K562 (cell line): Measurements from ENCODE around the gene ALDH1A2. TPM values are rescaled to one million over a fixed set of nuclear protein-coding genes. Genes with fewer than 3 reads are reported as not detected.

ENCODE experiments used
- ATAC-seq: fragments of 200-7000 bp; cut with Tn5 transposase; 3 replicates; pipeline ENCODE4 v1.9.1; 2020; ENCODE audit warnings: moderate library complexity
- BruUV-seq: library from RNA; stranded (reverse); fragments of 400-500 nt; replicated peaks from 2 replicates; lab custom pipeline; 2021; lab: Mats Ljungman, UMichigan
- CTCF ChIA-PET: fragments of 300-600 bp; formaldehyde crosslinking; extraction: SDS; loops from one replicate; lab custom pipeline; 2021; ENCODE audit warnings: low intra/inter-chr PET ratio; lab: Yijun Ruan, JAX
- POLR2A ChIA-PET: fragments of 300-600, 350-650 bp; sonication (Branson Sonifier 250); formaldehyde crosslinking; extraction: SDS; loops from one replicate; lab custom pipeline; 2021; ENCODE audit warnings: antibody characterized with exemption, inconsistent platforms; lab: Yijun Ruan, JAX
- DNase-seq, 4 experiments: peaks; one replicate each; pipeline versions ENCODE4 v3.0.0 to v3.0.0-alpha.2; 2011 to 2018; ENCODE audit warnings: low spot score in 3 of 4, mixed read lengths in 3 of 4; ENCODE audit errors: extremely low read depth in 1 of 4
- FAIRE-seq: peaks from 2 replicates; lab custom pipeline; 2011; peaks lifted over from hg19 to GRCh38; lab: Jason Lieb, UNC
- H2AFZ ChIP-seq: 2 replicates; pipeline ENCODE4 v1.6.0; 2011; ENCODE audit warnings: low read depth, low read length, control low read depth, inconsistent platforms
- H3K27ac ChIP-seq: fragments of 200-600 bp; 3 replicates; pipeline ENCODE4 v1.8.0; 2011; ENCODE audit warnings: low read depth, mild to moderate bottlenecking, control low read depth, inconsistent platforms, low read length, moderate library complexity, mixed read lengths; ENCODE audit errors: extremely low read depth
- H3K27me3 ChIP-seq, 2 experiments: fragments of 300-600 bp in 1 of 2; 2 replicates in 1 of 2; 3 replicates in 1 of 2; pipeline versions ENCODE4 v1.6.0 to v1.8.0; 2011; ENCODE audit warnings: inconsistent platforms in 2 of 2, low read length in 2 of 2, mild to moderate bottlenecking in 1 of 2, mixed read lengths in 1 of 2, moderate library complexity in 1 of 2; ENCODE audit not compliant: control insufficient read depth in 2 of 2, insufficient read depth in 2 of 2
- H3K36me3 ChIP-seq: fragments of 300-600 bp; 3 replicates; pipeline ENCODE4 v1.8.0; 2011; ENCODE audit warnings: mild to moderate bottlenecking, low read length, inconsistent platforms; ENCODE audit not compliant: control insufficient read depth, insufficient read depth
- H3K4me1 ChIP-seq, 2 experiments: fragments of 200-600 bp in 1 of 2; replicated peaks in 1 of 2; 2 replicates in 1 of 2; 3 replicates in 1 of 2; pipeline versions ENCODE4 v1.5.1 to v1.8.0; 2011; ENCODE audit warnings: inconsistent platforms in 2 of 2, low read length in 2 of 2, mild to moderate bottlenecking in 1 of 2, mixed read lengths in 1 of 2, moderate library complexity in 1 of 2; ENCODE audit not compliant: control insufficient read depth in 2 of 2, insufficient read depth in 2 of 2
- H3K4me2 ChIP-seq: 2 replicates; pipeline ENCODE4 v1.6.1; 2011; ENCODE audit warnings: low read length, control low read depth, inconsistent platforms, mixed read lengths; ENCODE audit not compliant: insufficient read depth
- H3K4me3 ChIP-seq: fragments of 200-600 bp; sonication (generic), shearing (Covaris generic); 2 replicates; pipeline ENCODE4 v1.5.1; 2016; ENCODE audit warnings: control low read depth, inconsistent platforms
- H3K79me2 ChIP-seq: fragments of 200-600 bp; 3 replicates; pipeline ENCODE4 v1.8.0; 2011; ENCODE audit warnings: low read length, inconsistent platforms; ENCODE audit not compliant: control insufficient read depth, insufficient read depth
- H3K9ac ChIP-seq, 2 experiments: 2 replicates each; pipeline versions ENCODE4 v1.6.0 to v1.6.1; 2011; ENCODE audit warnings: low read depth in 2 of 2, low read length in 2 of 2, control low read depth in 1 of 2, inconsistent platforms in 1 of 2, mild to moderate bottlenecking in 1 of 2, mixed read lengths in 1 of 2; ENCODE audit not compliant: insufficient read depth in 1 of 2
- H3K9me1 ChIP-seq: one replicate; pipeline ENCODE4 v1.6.0; 2011; ENCODE audit warnings: inconsistent platforms, mild to moderate bottlenecking, low read length, moderate library complexity; ENCODE audit not compliant: control insufficient read depth, insufficient read depth
- H3K9me3 ChIP-seq: replicated peaks from 2 replicates; pipeline ENCODE4 v1.5.1; 2011; ENCODE audit warnings: low read depth, low read length, inconsistent platforms; ENCODE audit not compliant: control insufficient read depth, insufficient read depth
- H4K20me1 ChIP-seq: replicated peaks from 2 replicates; pipeline ENCODE4 v1.6.1; 2011; ENCODE audit warnings: low read length, inconsistent platforms, mixed read lengths; ENCODE audit not compliant: control insufficient read depth, insufficient read depth
- BCL6 ChIP-seq: fragments of 250-450 bp; sonication (Bioruptor Pico); IDR thresholded peaks from 2 replicates; pipeline ENCODE4 v1.4.0; 2020
- BRD9 ChIP-seq: fragments of 450-650 bp; IDR thresholded peaks from 2 replicates; pipeline ENCODE4 v1.6.1; 2018; ENCODE audit warnings: low read depth; ENCODE audit not compliant: partially characterized antibody
- DDX20 ChIP-seq: fragments of 450-650 bp; IDR thresholded peaks from 2 replicates; pipeline ENCODE4 v1.6.1; 2016; ENCODE audit warnings: missing genetic modification characterization, low read depth, mild to moderate bottlenecking, missing compliant biosample characterization, moderate library complexity
- GTF2E2 ChIP-seq: fragments of 200-800 bp; sonication (Bioruptor generic); IDR thresholded peaks from 2 replicates; pipeline ENCODE4 v1.6.1; 2016; ENCODE audit warnings: missing genetic modification characterization, missing compliant biosample characterization
- MECOM ChIP-seq: fragments of 250-450 bp; sonication (Bioruptor Pico); IDR thresholded peaks from 2 replicates; pipeline ENCODE4 v1.8.0; 2022; ENCODE audit warnings: inconsistent platforms
- RBFOX2 ChIP-seq: fragments of 200-400 bp; formaldehyde crosslinking; IDR thresholded peaks from 2 replicates; pipeline ENCODE4 v1.6.1; 2017; ENCODE audit warnings: low read depth, mild to moderate bottlenecking, low read length, moderate library complexity
- SRSF9 ChIP-seq: fragments of 200-400 bp; formaldehyde crosslinking; IDR thresholded peaks from 2 replicates; pipeline ENCODE4 v1.6.1; 2017; ENCODE audit warnings: low read depth, low read length, borderline replicate concordance
- WGBS: fragments of 100-300 bp; shearing (Covaris generic); methylation state at CpG from one replicate; pipeline ENCODE4 v1.1.6; 2016; ENCODE audit warnings: low coverage, mixed read lengths; ENCODE audit not compliant: insufficient coverage; ENCODE audit errors: missing lambda C conversion rate; 5-methylcytosine and 5-hydroxymethylcytosine counted together
- in situ Hi-C: fragments of 300-500 bp; cut with MboI; formaldehyde crosslinking; loops from 4 replicates; pipeline ENCODE4 v1.15.0; 2018; ENCODE audit warnings: inconsistent platforms, mixed read lengths
- intact Hi-C: fragments of 100-400 bp; cut with micrococcal nuclease; formaldehyde crosslinking; loops from 2 replicates; pipeline ENCODE4 v1.14.2; 2022
- polyA plus RNA-seq, 8 experiments: library from polyadenylated mRNA; depleted of rRNA in 4 of 8; stranded (reverse) in 5 of 8; unstranded in 3 of 8; fragments of >200 nt; fragmentation: Nextera tagmentation in 2 of 8; fragmentation: Illumina TruSeq in 1 of 8; extraction: Ambion mirVana in 2 of 8; extraction: Trizol in 1 of 8; gene quantifications; 2 replicates each; pipeline versions ENCODE4 v1.2.1 to v1.2.3, GENCODE V29; 2011 to 2014; ENCODE audit warnings: inconsistent platforms in 1 of 8, missing spikeins in 1 of 8
- total RNA-seq, 7 experiments: library from RNA; depleted of rRNA in 6 of 7; stranded (reverse); fragments of >200 nt in 6 of 7; fragmentation: Illumina TruSeq in 2 of 7; extraction: Trizol in 2 of 7; gene quantifications; 2 replicates each; pipeline versions ENCODE4 v1.2.1 to v1.2.3, GENCODE V29; 2011 to 2021; ENCODE audit warnings: low replicate concordance in 1 of 7
- TF ChIP-seq, protein P1 (sequence below): fragments of 250-450 bp; sonication (Bioruptor Pico); IDR thresholded peaks from 2 replicates; pipeline ENCODE4 v1.5.0; 2020; ENCODE audit warnings: mild to moderate bottlenecking
- TF ChIP-seq, protein P2 (sequence below): fragments of 250-450 bp; sonication (Bioruptor Pico); IDR thresholded peaks from 2 replicates; pipeline ENCODE4 v1.4.0; 2020
- TF ChIP-seq, protein P3 (sequence below): sonication (generic); formaldehyde crosslinking; IDR thresholded peaks from 2 replicates; pipeline ENCODE4 v1.9.0; 2022; ENCODE audit warnings: mild to moderate bottlenecking, missing genetic modification reagents
- TF ChIP-seq, protein P4 (sequence below), 2 experiments: IDR thresholded peaks; 2 replicates each; pipeline ENCODE4 v1.6.1; 2012; ENCODE audit warnings: improper control_type of control experiment in 2 of 2, low read depth in 2 of 2, low read length in 2 of 2, borderline replicate concordance in 1 of 2

Gene ALDH1A2
- total and polyA plus RNA-seq, 9 of the 15 experiments (the other 6 are each of a cell fraction or from before 2014, with no cell fraction given): 115 to 393 (median 333) TPM

DNA sequence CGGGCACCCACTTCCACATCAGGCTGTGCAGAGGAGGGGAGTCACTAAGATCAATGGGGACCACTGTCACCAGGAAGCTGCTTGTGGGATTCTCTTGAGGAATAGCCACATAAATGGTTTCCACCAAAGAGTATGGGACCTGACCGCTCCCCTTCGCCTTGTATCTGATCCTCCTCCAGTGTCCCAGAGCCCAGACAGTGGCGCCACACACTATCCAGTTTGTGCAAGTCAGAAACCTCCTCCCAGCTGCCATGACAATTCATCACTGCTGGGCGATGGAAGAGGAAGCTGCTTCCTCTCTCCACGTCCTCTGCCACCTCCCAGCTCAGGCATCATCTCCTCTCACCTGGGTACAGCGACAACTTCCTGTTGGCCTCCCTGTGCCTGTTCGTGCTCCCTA is 147.5 kb downstream of the ALDH1A2 start (continued):
- TF ChIP-seq, protein P1, sequence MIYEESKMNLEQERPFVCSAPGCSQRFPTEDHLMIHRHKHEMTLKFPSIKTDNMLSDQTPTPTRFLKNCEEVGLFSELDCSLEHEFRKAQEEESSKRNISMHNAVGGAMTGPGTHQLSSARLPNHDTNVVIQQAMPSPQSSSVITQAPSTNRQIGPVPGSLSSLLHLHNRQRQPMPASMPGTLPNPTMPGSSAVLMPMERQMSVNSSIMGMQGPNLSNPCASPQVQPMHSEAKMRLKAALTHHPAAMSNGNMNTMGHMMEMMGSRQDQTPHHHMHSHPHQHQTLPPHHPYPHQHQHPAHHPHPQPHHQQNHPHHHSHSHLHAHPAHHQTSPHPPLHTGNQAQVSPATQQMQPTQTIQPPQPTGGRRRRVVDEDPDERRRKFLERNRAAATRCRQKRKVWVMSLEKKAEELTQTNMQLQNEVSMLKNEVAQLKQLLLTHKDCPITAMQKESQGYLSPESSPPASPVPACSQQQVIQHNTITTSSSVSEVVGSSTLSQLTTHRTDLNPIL (CRISPR knock-in tag): no peak
- TF ChIP-seq, protein P2, sequence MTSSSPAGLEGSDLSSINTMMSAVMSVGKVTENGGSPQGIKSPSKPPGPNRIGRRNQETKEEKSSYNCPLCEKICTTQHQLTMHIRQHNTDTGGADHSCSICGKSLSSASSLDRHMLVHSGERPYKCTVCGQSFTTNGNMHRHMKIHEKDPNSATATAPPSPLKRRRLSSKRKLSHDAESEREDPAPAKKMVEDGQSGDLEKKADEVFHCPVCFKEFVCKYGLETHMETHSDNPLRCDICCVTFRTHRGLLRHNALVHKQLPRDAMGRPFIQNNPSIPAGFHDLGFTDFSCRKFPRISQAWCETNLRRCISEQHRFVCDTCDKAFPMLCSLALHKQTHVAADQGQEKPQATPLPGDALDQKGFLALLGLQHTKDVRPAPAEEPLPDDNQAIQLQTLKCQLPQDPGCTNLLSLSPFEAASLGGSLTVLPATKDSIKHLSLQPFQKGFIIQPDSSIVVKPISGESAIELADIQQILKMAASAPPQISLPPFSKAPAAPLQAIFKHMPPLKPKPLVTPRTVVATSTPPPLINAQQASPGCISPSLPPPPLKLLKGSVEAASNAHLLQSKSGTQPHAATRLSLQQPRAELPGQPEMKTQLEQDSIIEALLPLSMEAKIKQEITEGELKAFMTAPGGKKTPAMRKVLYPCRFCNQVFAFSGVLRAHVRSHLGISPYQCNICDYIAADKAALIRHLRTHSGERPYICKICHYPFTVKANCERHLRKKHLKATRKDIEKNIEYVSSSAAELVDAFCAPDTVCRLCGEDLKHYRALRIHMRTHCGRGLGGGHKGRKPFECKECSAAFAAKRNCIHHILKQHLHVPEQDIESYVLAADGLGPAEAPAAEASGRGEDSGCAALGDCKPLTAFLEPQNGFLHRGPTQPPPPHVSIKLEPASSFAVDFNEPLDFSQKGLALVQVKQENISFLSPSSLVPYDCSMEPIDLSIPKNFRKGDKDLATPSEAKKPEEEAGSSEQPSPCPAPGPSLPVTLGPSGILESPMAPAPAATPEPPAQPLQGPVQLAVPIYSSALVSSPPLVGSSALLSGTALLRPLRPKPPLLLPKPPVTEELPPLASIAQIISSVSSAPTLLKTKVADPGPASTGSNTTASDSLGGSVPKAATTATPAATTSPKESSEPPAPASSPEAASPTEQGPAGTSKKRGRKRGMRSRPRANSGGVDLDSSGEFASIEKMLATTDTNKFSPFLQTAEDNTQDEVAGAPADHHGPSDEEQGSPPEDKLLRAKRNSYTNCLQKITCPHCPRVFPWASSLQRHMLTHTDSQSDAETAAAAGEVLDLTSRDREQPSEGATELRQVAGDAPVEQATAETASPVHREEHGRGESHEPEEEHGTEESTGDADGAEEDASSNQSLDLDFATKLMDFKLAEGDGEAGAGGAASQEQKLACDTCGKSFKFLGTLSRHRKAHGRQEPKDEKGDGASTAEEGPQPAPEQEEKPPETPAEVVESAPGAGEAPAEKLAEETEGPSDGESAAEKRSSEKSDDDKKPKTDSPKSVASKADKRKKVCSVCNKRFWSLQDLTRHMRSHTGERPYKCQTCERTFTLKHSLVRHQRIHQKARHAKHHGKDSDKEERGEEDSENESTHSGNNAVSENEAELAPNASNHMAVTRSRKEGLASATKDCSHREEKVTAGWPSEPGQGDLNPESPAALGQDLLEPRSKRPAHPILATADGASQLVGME (CRISPR knock-in tag): peak; percentile 59; the same call in 1 of the 2 replicates

DNA sequence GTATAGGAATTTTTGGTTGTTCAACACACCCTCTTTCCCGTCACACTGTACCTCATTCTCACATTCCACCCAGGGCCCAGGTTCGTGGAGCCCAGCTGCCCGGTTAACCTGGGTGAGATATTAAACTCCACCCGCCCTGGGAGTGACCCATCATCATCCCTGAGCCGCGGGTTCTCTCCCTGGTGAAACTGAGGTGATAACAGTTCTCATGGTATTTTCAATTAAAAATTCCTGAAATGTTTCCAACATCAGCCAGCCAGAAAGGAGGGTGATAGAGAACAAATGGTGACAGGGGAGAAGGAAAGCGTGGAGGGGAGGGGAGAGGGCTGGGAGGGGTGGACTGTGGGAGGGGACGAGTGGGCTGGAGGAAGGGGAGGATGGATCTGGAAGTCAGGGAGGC is 148.8 kb downstream of the ALDH1A2 start:
- no TSS peak for BruUV-seq
- Histone ChIP-seq H3K9me3 (no peaks in the 10 kb centered on the region), H4K20me1 (no peaks in the 10 kb centered on the region), H3K79me2 (no peaks in the 10 kb centered on the region), H3K9ac (no peak overlapping the region), H3K4me1 (no peaks in the 10 kb centered on the region), H3K27me3 (peaks cover 24 to 60% of the 10 kb centered on the region in 2 experiments), H3K27ac (no peak overlapping the region), H3K4me3 (no peak overlapping the region), H3K4me2 (no peak overlapping the region), H2AFZ (no peak overlapping the region), H3K9me1 (no peaks in the 10 kb centered on the region), H3K36me3 (no peaks in the 10 kb centered on the region)
- 3% methylated on average over 6 of the region's 8 CpGs for WGBS
- POLR2A ChIA-PET: interaction anchor here (1.0 kb wide), 1 partner anchor 48 kb away, joined by 3 read pairs; no protein-coding TSS in a partner anchor
- intact Hi-C loops (no loop called here), in situ Hi-C loops (no loop called here)
- FAIRE-seq: no peak
- CTCF ChIA-PET: no interaction called here
- no peak for DNase-seq
- no peak for ATAC-seq
- TF ChIP-seq GTF2E2 (no peak), SRSF9 (no peak), RBFOX2 (no peak), MECOM (CRISPR knock-in tag) (no peak), DDX20 (no peak), BRD9 (no peak), BCL6 (CRISPR knock-in tag) (no peak)
- TF ChIP-seq, protein P3, sequence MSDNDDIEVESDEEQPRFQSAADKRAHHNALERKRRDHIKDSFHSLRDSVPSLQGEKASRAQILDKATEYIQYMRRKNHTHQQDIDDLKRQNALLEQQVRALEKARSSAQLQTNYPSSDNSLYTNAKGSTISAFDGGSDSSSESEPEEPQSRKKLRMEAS (CRISPR knock-in tag): no peak
- TF ChIP-seq, protein P4, sequence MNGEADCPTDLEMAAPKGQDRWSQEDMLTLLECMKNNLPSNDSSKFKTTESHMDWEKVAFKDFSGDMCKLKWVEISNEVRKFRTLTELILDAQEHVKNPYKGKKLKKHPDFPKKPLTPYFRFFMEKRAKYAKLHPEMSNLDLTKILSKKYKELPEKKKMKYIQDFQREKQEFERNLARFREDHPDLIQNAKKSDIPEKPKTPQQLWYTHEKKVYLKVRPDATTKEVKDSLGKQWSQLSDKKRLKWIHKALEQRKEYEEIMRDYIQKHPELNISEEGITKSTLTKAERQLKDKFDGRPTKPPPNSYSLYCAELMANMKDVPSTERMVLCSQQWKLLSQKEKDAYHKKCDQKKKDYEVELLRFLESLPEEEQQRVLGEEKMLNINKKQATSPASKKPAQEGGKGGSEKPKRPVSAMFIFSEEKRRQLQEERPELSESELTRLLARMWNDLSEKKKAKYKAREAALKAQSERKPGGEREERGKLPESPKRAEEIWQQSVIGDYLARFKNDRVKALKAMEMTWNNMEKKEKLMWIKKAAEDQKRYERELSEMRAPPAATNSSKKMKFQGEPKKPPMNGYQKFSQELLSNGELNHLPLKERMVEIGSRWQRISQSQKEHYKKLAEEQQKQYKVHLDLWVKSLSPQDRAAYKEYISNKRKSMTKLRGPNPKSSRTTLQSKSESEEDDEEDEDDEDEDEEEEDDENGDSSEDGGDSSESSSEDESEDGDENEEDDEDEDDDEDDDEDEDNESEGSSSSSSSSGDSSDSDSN (IDR thresholded peaks at IDR 0.05; ENCODE audit: borderline replicate concordance in 1 of 2, low read depth in 2 of 2, low read length in 2 of 2): no peak
